ENCODE measurements around the gene DCAF5.
"Not testable (repeated sequence)": the region's sequence is repeated elsewhere in the genome, so short reads cannot be mapped to it uniquely, and the experiment has no call there.

DCAF5 gene

GRCh38 chr14:69152902-69153151 is at the start of gene DCAF5:
TSS of gene DCAF5 (minus strand) at chr14:69153119. CDS start at chr14:69152978, 141 bp downstream.
- DNase-seq = no peak

- no peak for DNase-seq
Observed at GRCh38 chr14:69199786-69200185, 46.9 kb upstream of the DCAF5 start.

GRCh38 chr14:69193721-69194120 is 40.8 kb upstream of the DCAF5 start:
- no peak for DNase-seq

- DNase-seq = peak; percentile 99
Observed at GRCh38 chr14:69191340-69192111, 38.6 kb upstream of the DCAF5 start, which contains the start of gene EXD2. TSS of gene EXD2 (plus strand) at chr14:69191498. CDS start at chr14:69209471, 17,973 bp downstream.

GRCh38 chr14:69190191-69190590 is 37.3 kb upstream of the DCAF5 start:
- DNase-seq = no peak

- DNase-seq = no peak
Observed at GRCh38 chr14:69183735-69184134, 30.8 kb upstream of the DCAF5 start.

- not testable (repeated sequence) for DNase-seq
Observed at GRCh38 chr14:69182580-69182979, 29.7 kb upstream of the DCAF5 start.

- no peak for DNase-seq
Observed at GRCh38 chr14:69181491-69181890, 28.6 kb upstream of the DCAF5 start.

GRCh38 chr14:69175130-69175529 is 22.2 kb upstream of the DCAF5 start:
- DNase-seq = no peak

- no peak for DNase-seq
Observed at GRCh38 chr14:69171569-69171968, 18.6 kb upstream of the DCAF5 start.

GRCh38 chr14:69170839-69171238 is 17.9 kb upstream of the DCAF5 start:
- DNase-seq = no peak

- DNase-seq = not testable (repeated sequence)
Observed at GRCh38 chr14:69165787-69166186, 12.9 kb upstream of the DCAF5 start.

GRCh38 chr14:69161590-69161989 is 8.7 kb upstream of the DCAF5 start:
- DNase-seq = no peak

- no peak for DNase-seq
Observed at GRCh38 chr14:69156224-69156623, 3.3 kb upstream of the DCAF5 start.

GRCh38 chr14:69154779-69155178 is 1.9 kb upstream of the DCAF5 start:
- no peak for DNase-seq

GRCh38 chr14:69153873-69154270 is 953 bp upstream of the DCAF5 start:
- DNase-seq = peak; percentile 75

GRCh38 chr14:69153152-69153872 is 393 bp upstream of the DCAF5 start:
- peak; percentile 93 for DNase-seq

- peak; percentile 52 for DNase-seq
Observed at GRCh38 chr14:69152181-69152901, 578 bp downstream of the DCAF5 start.

GRCh38 chr14:69151458-69152180 is 1.3 kb downstream of the DCAF5 start:
- DNase-seq = peak; percentile 80

- DNase-seq = no peak
Observed at GRCh38 chr14:69149461-69150244, 3.3 kb downstream of the DCAF5 start.

- DNase-seq = no peak
Observed at GRCh38 chr14:69142101-69142500, 10.8 kb downstream of the DCAF5 start.

GRCh38 chr14:69141550-69141949 is 11.4 kb downstream of the DCAF5 start:
- DNase-seq = no peak
